Activated T-helper 1 cell treated with anti-CD3 and anti-CD28 coated beads, Interleukin-12 subunit alpha, Interleukin-12 subunit beta, Interleukin-2, Interleukin-4 antibody, amounts not matched to agents 30 ng/mL and 10 ng/mL and 1 ng/mL, durations not matched to agents 14 hours and 24 hours and 36 hours (primary cell): ENCODE measurements around the gene MAST1. TPM values are rescaled to one million over a fixed set of nuclear protein-coding genes. Genes with fewer than 3 reads are reported as not detected.

Source experiments
- DNase-seq: peaks from one replicate; pipeline ENCODE4 v3.0.0; 2021; ENCODE audit warnings: low spot score
- H3K27ac Mint-ChIP-seq: one replicate; pipeline ENCODE4 v1.8.0; 2021; ENCODE audit warnings: mild to moderate bottlenecking, mixed read lengths
- H3K27me3 Mint-ChIP-seq: one replicate; pipeline ENCODE4 v1.8.0; 2022; ENCODE audit warnings: mild to moderate bottlenecking, moderate library complexity, mixed read lengths; ENCODE audit not compliant: insufficient read depth
- H3K36me3 Mint-ChIP-seq: one replicate; pipeline ENCODE4 v1.8.0; 2021; ENCODE audit warnings: low read depth, mixed read lengths
- H3K4me1 Mint-ChIP-seq: one replicate; pipeline ENCODE4 v1.8.0; 2021; ENCODE audit warnings: low read depth, mixed read lengths
- H3K4me3 Mint-ChIP-seq: one replicate; pipeline ENCODE4 v1.8.0; 2021; ENCODE audit warnings: mild to moderate bottlenecking, moderate library complexity, mixed read lengths
- H3K9me3 Mint-ChIP-seq: one replicate; pipeline ENCODE4 v1.8.0; 2021; ENCODE audit warnings: mixed read lengths
- intact Hi-C: fragments of 100-400 bp; cut with micrococcal nuclease; formaldehyde crosslinking; loops from one replicate; pipeline ENCODE4 v1.15.1; 2024
- total RNA-seq: library from RNA; stranded (reverse); gene quantifications from 2 replicates; pipeline ENCODE4 v1.2.3, GENCODE V29; 2022

The MAST1 gene
- total RNA-seq, 1 donor from 2014 or later = 1.4 TPM

- H3K36me3 Mint-ChIP-seq = no peaks in the 10 kb centered on the region
- no peak for DNase-seq
- no peak overlapping the region for H3K4me3 Mint-ChIP-seq
- no peaks in the 10 kb centered on the region for H3K4me1 Mint-ChIP-seq
- no peaks in the 10 kb centered on the region for H3K9me3 Mint-ChIP-seq
- intact Hi-C loops = no loop called here
- H3K27ac Mint-ChIP-seq = no peak overlapping the region
- H3K27me3 Mint-ChIP-seq = peaks cover 7% of the 10 kb centered on the region
Measured at GRCh38 chr19:12858041-12858928, 20.0 kb downstream of the MAST1 start.

GRCh38 chr19:12859546-12859945, 21.2 kb downstream of the MAST1 start:
- intact Hi-C loops = no loop called here
- no peak for DNase-seq
- H3K4me1 Mint-ChIP-seq = no peaks in the 10 kb centered on the region
- H3K9me3 Mint-ChIP-seq = no peaks in the 10 kb centered on the region
- no peaks in the 10 kb centered on the region for H3K36me3 Mint-ChIP-seq
- H3K4me3 Mint-ChIP-seq = no peak overlapping the region
- peaks cover 7% of the 10 kb centered on the region for H3K27me3 Mint-ChIP-seq
- H3K27ac Mint-ChIP-seq = no peak overlapping the region

- no peaks in the 10 kb centered on the region for H3K9me3 Mint-ChIP-seq
- peaks cover 5% of the 10 kb centered on the region for H3K27me3 Mint-ChIP-seq
- H3K4me1 Mint-ChIP-seq = no peaks in the 10 kb centered on the region
- H3K4me3 Mint-ChIP-seq = no peak overlapping the region
- H3K36me3 Mint-ChIP-seq = no peaks in the 10 kb centered on the region
- H3K27ac Mint-ChIP-seq = no peak overlapping the region
- no peak for DNase-seq
- intact Hi-C loops = no loop called here
Measured at GRCh38 chr19:12864143-12864542, 25.8 kb downstream of the MAST1 start.

GRCh38 chr19:12864721-12865715, 26.7 kb downstream of the MAST1 start:
- Mint-ChIP-seq H3K4me1 (no peaks in the 10 kb centered on the region), H3K4me3 (no peak overlapping the region), H3K9me3 (no peaks in the 10 kb centered on the region), H3K36me3 (no peaks in the 10 kb centered on the region), H3K27me3 (peaks cover 5% of the 10 kb centered on the region), H3K27ac (no peak overlapping the region)
- intact Hi-C loops = no loop called here
- DNase-seq = no peak

- Mint-ChIP-seq H3K27ac (no peak overlapping the region), H3K4me3 (no peak overlapping the region), H3K4me1 (no peaks in the 10 kb centered on the region), H3K36me3 (no peaks in the 10 kb centered on the region), H3K27me3 (peaks cover 3% of the 10 kb centered on the region), H3K9me3 (no peaks in the 10 kb centered on the region)
- no peak for DNase-seq
- intact Hi-C loops = loop anchor here (2.0 kb wide), 2 partner anchors 15 to 25 kb away; partner anchors contain the start of gene DNASE2
Measured at GRCh38 chr19:12865746-12866415, 27.6 kb downstream of the MAST1 start.

GRCh38 chr19:12866416-12867119, 28.3 kb downstream of the MAST1 start:
- intact Hi-C loops = loop anchor here (2.0 kb wide), 2 partner anchors 14 to 26 kb away; partner anchors contain the start of gene DNASE2
- no peaks in the 10 kb centered on the region for H3K36me3 Mint-ChIP-seq
- H3K4me3 Mint-ChIP-seq = peak overlapping the region; percentile 58
- H3K9me3 Mint-ChIP-seq = no peaks in the 10 kb centered on the region
- no peak for DNase-seq
- H3K27ac Mint-ChIP-seq = peak overlapping the region; percentile 34
- H3K4me1 Mint-ChIP-seq = no peaks in the 10 kb centered on the region
- H3K27me3 Mint-ChIP-seq = peaks cover 3% of the 10 kb centered on the region

- H3K36me3 Mint-ChIP-seq = peaks cover 3% of the 10 kb centered on the region
- H3K4me1 Mint-ChIP-seq = no peaks in the 10 kb centered on the region
- peak; percentile 68 for DNase-seq
- peak overlapping the region; percentile 40 for H3K27ac Mint-ChIP-seq
- intact Hi-C loops = loop anchor here (2.0 kb wide), 2 partner anchors 13 to 27 kb away; partner anchors contain the start of gene DNASE2
- peak overlapping the region; percentile 76 for H3K4me3 Mint-ChIP-seq
- no peaks in the 10 kb centered on the region for H3K9me3 Mint-ChIP-seq
- H3K27me3 Mint-ChIP-seq = peaks cover 3% of the 10 kb centered on the region
Measured at GRCh38 chr19:12867120-12868099, 29.1 kb downstream of the MAST1 start.

GRCh38 chr19:12868540-12869112, 30.3 kb downstream of the MAST1 start:
- no peaks in the 10 kb centered on the region for H3K9me3 Mint-ChIP-seq
- H3K36me3 Mint-ChIP-seq = peaks cover 8% of the 10 kb centered on the region
- intact Hi-C loops = no loop called here
- no peak overlapping the region for H3K4me3 Mint-ChIP-seq
- H3K4me1 Mint-ChIP-seq = no peaks in the 10 kb centered on the region
- DNase-seq = no peak
- H3K27me3 Mint-ChIP-seq = no peaks in the 10 kb centered on the region
- H3K27ac Mint-ChIP-seq = no peak overlapping the region

- Mint-ChIP-seq H3K9me3 (no peaks in the 10 kb centered on the region), H3K27me3 (no peaks in the 10 kb centered on the region), H3K27ac (no peak overlapping the region), H3K36me3 (peaks cover 15% of the 10 kb centered on the region), H3K4me1 (no peaks in the 10 kb centered on the region), H3K4me3 (no peak overlapping the region)
- DNase-seq = no peak
- intact Hi-C loops = no loop called here
Measured at GRCh38 chr19:12871681-12872080, 33.4 kb downstream of the MAST1 start.

GRCh38 chr19:12872255-12872654, 33.9 kb downstream of the MAST1 start:
- Mint-ChIP-seq H3K27me3 (no peaks in the 10 kb centered on the region), H3K4me1 (no peaks in the 10 kb centered on the region)
- intact Hi-C loops = no loop called here

More at GRCh38 chr19:12872255-12872654, 33.9 kb downstream of the MAST1 start:
- Mint-ChIP-seq H3K9me3 (no peaks in the 10 kb centered on the region), H3K4me3 (no peak overlapping the region), H3K36me3 (peaks cover 17% of the 10 kb centered on the region), H3K27ac (no peak overlapping the region)
- DNase-seq = no peak
